ENCODE results near the gene PLIN4. TPM values are rescaled to one million over a fixed set of nuclear protein-coding genes. Genes with fewer than 3 reads are reported as not detected.

The PLIN4 gene
- total RNA-seq, 1 experiment from 2014 or later, result 1.8 TPM

DNA sequence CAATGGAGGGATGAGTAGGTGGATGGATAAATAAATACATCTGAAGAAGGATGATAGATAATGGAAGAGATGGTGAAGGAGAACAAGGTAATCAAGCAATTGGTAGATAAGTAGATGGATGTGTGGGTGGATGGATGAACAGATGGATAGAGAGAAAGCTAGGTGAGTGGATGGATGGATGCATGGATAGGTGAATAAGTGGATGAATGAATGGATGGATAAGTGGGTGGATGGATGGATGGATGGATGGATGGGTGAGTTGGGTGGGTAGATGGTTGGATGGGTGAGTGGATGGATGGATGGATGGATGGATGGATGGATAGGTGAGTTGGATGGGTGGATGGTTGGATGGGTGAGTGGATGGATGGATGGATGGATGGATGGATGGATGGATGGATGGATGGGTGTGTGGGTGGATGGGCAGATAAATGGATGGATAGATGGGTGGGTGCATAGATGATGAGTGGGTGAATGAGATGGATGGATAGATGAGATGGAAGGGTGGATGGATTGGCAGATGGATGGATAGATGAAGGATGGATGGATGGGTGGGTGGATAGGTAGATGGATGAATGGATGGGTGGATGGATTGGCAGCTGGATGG is 34.9 kb upstream of the PLIN4 start:
- Mint-ChIP-seq H3K4me1 (ENCODE audit: insufficient read depth, unreplicated experiment) (no peaks in the 10 kb centered on the region), H3K4me3 (ENCODE audit: unreplicated experiment) (no peak overlapping the region), H3K9me3 (ENCODE audit: unreplicated experiment) (peaks cover 15% of the 10 kb centered on the region), H3K27me3 (ENCODE audit: insufficient read depth, unreplicated experiment) (peaks cover 23% of the 10 kb centered on the region), H3K27ac (ENCODE audit: low read depth, unreplicated experiment) (no peak overlapping the region), H3K36me3 (ENCODE audit: insufficient read depth, unreplicated experiment) (no peaks in the 10 kb centered on the region)
- TF ChIP-seq, protein P1, sequence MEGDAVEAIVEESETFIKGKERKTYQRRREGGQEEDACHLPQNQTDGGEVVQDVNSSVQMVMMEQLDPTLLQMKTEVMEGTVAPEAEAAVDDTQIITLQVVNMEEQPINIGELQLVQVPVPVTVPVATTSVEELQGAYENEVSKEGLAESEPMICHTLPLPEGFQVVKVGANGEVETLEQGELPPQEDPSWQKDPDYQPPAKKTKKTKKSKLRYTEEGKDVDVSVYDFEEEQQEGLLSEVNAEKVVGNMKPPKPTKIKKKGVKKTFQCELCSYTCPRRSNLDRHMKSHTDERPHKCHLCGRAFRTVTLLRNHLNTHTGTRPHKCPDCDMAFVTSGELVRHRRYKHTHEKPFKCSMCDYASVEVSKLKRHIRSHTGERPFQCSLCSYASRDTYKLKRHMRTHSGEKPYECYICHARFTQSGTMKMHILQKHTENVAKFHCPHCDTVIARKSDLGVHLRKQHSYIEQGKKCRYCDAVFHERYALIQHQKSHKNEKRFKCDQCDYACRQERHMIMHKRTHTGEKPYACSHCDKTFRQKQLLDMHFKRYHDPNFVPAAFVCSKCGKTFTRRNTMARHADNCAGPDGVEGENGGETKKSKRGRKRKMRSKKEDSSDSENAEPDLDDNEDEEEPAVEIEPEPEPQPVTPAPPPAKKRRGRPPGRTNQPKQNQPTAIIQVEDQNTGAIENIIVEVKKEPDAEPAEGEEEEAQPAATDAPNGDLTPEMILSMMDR (IDR thresholded peaks at IDR 0.05; ENCODE audit: unreplicated experiment), result no peak
- BruUV-seq (replicated peaks), result no TSS peak
- POLR2A ChIA-PET, result no interaction called here
- intact Hi-C loops (cut with micrococcal nuclease), result no loop called here
- no peak for DNase-seq (ENCODE audit: unreplicated experiment)
- CTCF ChIA-PET, result interaction anchor here (0.5 kb wide), 1 partner anchor 88 kb away, joined by 3 read pairs; no protein-coding TSS in a partner anchor

DNA sequence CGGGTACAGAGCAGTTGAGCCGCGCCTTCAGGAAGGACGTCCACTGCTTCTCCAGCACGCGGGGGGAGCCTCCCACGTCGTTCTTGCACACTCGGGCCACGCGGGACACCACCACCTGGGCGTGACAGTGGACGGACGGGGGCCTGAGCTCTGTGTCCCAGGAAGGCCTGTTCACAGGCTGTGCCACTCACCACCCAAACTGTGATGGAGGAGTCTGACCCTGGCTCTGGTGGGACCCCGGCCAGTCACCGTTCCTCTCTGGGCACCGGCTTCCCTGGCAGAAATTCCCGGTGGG is 34.2 kb upstream of the PLIN4 start:
- ChIA-PET CTCF (interaction anchor here (0.5 kb wide), 1 partner anchor 87 kb away, joined by 3 read pairs; no protein-coding TSS in a partner anchor), POLR2A (no interaction called here)
- H3K27ac Mint-ChIP-seq (ENCODE audit: low read depth, unreplicated experiment), result no peak overlapping the region
- H3K4me1 Mint-ChIP-seq (ENCODE audit: insufficient read depth, unreplicated experiment), result no peaks in the 10 kb centered on the region
- H3K9me3 Mint-ChIP-seq (ENCODE audit: unreplicated experiment), result peaks cover 15% of the 10 kb centered on the region
- H3K36me3 Mint-ChIP-seq (ENCODE audit: insufficient read depth, unreplicated experiment), result no peaks in the 10 kb centered on the region
- BruUV-seq (replicated peaks), result no TSS peak
- no peak for DNase-seq (ENCODE audit: unreplicated experiment)
- intact Hi-C loops (cut with micrococcal nuclease), result no loop called here
- H3K4me3 Mint-ChIP-seq (ENCODE audit: unreplicated experiment), result no peak overlapping the region
- H3K27me3 Mint-ChIP-seq (ENCODE audit: insufficient read depth, unreplicated experiment), result peaks cover 23% of the 10 kb centered on the region
- TF ChIP-seq, protein P1 (IDR thresholded peaks at IDR 0.05; ENCODE audit: unreplicated experiment), result no peak

DNA sequence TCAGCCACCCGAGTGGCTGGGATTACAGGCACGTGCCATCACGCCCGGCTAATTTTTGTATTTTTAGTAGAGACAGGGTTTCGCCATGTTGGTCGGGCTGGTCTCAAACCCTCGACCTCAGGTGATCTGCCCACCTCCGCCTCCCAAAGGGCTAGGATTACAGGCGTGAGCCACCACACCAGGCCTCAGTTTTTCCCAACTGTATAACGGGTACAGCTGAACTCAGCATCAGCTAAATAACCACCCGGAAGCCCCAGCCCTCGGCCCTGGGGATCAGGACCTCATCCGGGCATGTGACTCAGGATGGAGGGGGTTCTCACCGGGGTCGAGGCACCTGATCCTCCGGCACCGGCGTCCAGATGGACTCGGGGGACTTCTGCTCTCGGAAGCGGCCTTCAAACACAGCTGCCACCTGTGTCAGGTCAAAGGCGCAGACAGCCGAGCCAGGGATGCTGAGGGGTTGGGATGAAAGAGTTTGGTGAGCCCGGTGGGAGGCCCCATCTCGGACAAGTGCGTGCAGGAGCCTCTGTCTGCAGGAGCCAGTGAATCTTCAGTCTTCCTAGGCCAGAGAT is 32.3 kb upstream of the PLIN4 start:
- TF ChIP-seq, protein P1 (IDR thresholded peaks at IDR 0.05; ENCODE audit: unreplicated experiment), result no peak
- intact Hi-C loops (cut with micrococcal nuclease), result no loop called here
- H3K4me3 Mint-ChIP-seq (ENCODE audit: unreplicated experiment), result no peak overlapping the region
- no peaks in the 10 kb centered on the region for H3K36me3 Mint-ChIP-seq (ENCODE audit: insufficient read depth, unreplicated experiment)
- CTCF ChIA-PET, result interaction anchor here (0.6 kb wide), 1 partner anchor 26 kb away, joined by 4 read pairs; no protein-coding TSS in a partner anchor
- POLR2A ChIA-PET, result no interaction called here
- no peak overlapping the region for H3K27ac Mint-ChIP-seq (ENCODE audit: low read depth, unreplicated experiment)
- no TSS peak for BruUV-seq (replicated peaks)
- no peak for DNase-seq (ENCODE audit: unreplicated experiment)
- H3K9me3 Mint-ChIP-seq (ENCODE audit: unreplicated experiment), result peaks cover 15% of the 10 kb centered on the region
- no peaks in the 10 kb centered on the region for H3K4me1 Mint-ChIP-seq (ENCODE audit: insufficient read depth, unreplicated experiment)
- H3K27me3 Mint-ChIP-seq (ENCODE audit: insufficient read depth, unreplicated experiment), result peaks cover 23% of the 10 kb centered on the region

DNA sequence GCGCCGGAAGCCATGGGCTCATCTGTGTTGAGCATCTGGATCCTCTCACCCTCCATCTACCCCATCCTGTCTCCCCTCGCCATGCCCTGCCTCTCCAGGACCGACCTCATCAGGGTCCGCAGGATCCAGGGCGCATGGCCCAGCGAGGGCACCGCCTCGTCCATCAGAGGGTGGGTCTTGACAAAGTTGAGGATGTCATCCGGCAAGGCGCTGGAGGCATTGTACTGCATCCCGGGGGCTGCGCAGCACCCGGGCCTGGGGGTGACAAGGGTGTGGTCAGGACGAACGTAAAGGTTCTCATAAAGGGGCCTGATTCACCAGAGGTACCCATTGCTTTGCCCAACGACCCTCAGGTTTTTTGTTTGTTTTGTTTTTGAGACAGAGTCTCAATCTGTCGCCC is 31.7 kb upstream of the PLIN4 start:
- Mint-ChIP-seq H3K27ac (ENCODE audit: low read depth, unreplicated experiment) (no peak overlapping the region), H3K9me3 (ENCODE audit: unreplicated experiment) (peaks cover 15% of the 10 kb centered on the region), H3K4me3 (ENCODE audit: unreplicated experiment) (no peak overlapping the region), H3K36me3 (ENCODE audit: insufficient read depth, unreplicated experiment) (no peaks in the 10 kb centered on the region), H3K27me3 (ENCODE audit: insufficient read depth, unreplicated experiment) (peaks cover 23% of the 10 kb centered on the region), H3K4me1 (ENCODE audit: insufficient read depth, unreplicated experiment) (no peaks in the 10 kb centered on the region)
- POLR2A ChIA-PET, result interaction anchor here (0.7 kb wide), 1 partner anchor 23 kb away, joined by 5 read pairs; no protein-coding TSS in a partner anchor
- TF ChIP-seq, protein P1 (IDR thresholded peaks at IDR 0.05; ENCODE audit: unreplicated experiment), result no peak
- CTCF ChIA-PET, result interaction anchor here (0.6 to 3.3 kb wide), 2 partner anchors 24 to 26 kb away, joined by 4 to 13 read pairs; no protein-coding TSS in a partner anchor
- intact Hi-C loops (cut with micrococcal nuclease), result no loop called here
- no TSS peak for BruUV-seq (replicated peaks)
- DNase-seq (ENCODE audit: unreplicated experiment), result no peak

All from MCF 10A (cell line).